ENCODE measurements around the gene CDK18.
A peak's percentile ranks its signal among the peaks of the same experiment; 100 is the strongest.

CDK18 gene

GRCh38 chr1:205537386-205538018, 33.0 kb downstream of the CDK18 start:
- no peak for DNase-seq (ENCODE audit: low spot score)

DNA sequence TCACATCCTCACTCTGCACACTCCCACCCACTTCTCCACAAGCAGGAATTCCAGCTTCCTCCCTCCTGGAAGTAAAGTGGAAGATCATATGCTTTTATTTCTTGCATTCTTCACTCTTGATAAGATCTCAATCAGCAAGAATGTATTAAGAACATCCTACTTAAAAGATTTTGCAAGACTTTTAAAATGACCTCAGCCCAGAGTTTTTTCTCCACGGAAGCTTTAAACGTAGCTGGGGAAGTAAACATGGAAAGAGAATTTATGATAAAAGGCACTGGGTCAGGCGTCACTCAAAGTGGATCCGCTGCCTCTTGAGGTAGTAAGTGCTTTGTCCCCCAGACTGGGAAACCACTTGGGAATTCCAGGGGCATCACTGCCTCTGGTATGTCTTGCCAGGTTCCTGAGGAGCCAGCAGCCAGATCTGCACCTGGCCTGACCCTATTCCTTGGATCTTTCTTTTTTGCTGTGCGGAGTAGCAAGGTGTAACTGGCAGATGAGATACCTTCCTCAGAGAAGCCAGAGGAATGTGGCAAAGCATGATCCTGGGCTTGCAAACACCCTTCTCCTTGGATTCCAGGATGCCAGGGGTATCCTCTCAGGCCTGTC, 33.9 kb downstream of the CDK18 start:
- no peak for DNase-seq (ENCODE audit: low spot score)

DNA sequence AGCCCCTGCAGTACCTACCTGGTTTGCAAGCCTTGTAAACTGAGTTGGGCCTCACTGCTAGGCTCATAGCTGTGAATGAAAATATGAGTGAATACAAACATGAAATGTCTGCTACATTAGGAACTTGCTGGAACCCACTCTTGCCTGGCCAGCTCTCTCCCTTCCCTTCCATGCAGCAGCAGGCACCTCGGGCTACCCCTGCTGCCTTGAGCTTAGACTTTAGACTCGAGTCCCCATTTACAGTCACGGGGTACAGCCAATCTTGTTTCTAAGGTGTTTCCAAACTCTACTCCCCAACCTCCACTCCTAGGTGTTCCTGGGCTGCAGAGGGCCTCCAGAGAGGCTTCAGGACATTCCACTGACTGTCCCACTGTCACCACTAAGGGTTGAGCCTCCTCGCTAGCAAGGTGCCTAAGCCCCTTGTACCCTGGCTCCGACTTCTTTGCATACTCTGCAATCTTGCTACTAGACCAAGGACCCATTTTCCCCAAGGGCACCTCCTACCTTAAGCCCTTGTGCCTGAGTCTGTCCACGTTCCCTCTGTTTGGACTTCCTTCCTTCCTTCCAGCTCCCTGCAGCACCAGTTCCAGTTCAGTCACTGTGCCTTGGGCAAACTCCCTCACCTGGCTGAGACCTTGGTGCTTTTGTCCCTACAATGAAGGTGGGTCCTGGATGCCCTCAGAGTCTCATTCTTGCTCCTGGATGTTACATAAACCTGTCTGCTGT, 36.9 kb downstream of the CDK18 start:
- DNase-seq (ENCODE audit: low spot score), result no peak

DNA sequence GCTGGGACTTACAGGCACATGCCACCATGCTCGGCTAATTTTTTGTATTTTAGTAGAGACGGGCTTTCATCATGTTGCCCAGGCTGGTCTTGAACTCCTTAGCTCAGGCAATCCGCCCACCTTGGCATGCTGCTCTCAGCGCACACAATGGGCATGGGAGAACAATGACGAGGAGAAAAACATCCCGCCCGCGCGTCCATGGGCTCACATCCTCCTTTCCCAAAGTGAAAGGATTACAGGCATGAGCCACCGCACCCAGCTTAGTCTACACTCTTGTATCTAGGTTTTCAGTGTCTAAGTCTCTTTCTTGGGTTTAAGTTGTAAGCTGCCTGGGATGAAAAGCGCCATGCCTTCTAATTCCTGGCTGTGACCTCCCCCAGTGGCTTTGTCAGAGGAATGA, 37.9 kb downstream of the CDK18 start:
- no peak for DNase-seq (ENCODE audit: low spot score)

GRCh38 chr1:205543351-205544301, 39.2 kb downstream of the CDK18 start:
- DNase-seq (ENCODE audit: low spot score), result no peak

GRCh38 chr1:205545001-205545919, 40.8 kb downstream of the CDK18 start:
- DNase-seq (ENCODE audit: low spot score), result no peak

GRCh38 chr1:205545991-205546390, 41.5 kb downstream of the CDK18 start:
- DNase-seq (ENCODE audit: low spot score), result no peak

DNA sequence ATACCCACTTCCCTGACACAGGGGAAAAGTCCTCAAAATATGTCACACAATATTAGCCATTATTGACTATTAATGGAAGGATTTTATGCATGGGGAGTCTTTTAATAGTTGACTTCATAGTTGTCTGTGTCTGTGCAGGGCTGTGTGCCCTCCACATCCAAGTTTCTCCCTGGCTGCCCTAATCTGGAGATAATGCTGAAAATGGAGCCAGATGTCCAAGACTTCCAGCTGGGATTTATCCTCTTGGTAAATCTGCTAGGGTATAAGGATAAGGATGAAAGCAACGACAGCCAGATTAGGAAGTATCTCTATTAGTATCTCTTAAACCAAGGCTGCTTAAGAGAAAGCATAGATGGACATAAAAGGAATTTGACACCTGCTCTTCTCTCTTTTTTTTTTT, 42.1 kb downstream of the CDK18 start:
- DNase-seq (ENCODE audit: low spot score), result no peak

- no peak for DNase-seq (ENCODE audit: low spot score)
These were observed 43.7 kb downstream of the CDK18 start for GRCh38 chr1:205547936-205548827.

DNA sequence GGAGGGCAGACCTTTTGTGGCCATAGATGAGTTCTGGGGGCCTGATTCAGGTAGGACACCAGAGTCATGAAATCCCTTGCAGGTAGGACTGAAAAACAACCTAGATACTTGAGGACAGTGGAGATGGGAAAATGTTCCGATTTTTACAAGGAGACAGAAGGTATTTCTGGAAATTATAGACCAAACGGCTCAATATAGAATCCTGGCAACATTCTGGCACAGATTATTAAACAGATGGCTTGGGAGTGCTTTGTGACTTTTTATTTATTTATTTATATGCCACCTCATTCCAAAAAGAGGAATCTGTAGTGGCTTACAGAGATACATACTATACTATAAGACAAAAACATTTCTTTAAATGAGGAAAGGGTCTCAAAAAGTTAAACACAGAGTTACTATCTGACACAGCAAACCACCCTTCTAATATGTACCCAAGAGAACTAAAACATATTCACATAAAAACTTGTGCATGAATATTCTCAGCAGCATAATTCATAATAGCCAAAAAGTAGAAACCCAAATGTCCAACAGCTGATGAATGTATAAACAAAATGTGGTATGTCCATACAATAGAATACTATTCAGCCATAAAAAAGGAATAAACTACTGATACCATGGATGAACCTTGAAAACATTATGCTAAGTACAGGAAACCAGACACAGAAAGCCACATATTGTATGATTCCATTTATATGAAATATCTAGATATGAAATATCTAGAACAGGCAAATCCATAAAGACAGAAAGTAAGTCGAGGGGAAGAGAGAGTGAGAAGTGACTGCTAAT, 49.8 kb downstream of the CDK18 start:
- DNase-seq (ENCODE audit: low spot score), result no peak

GRCh38 chr1:205561501-205562203, 57.2 kb downstream of the CDK18 start:
- no peak for DNase-seq (ENCODE audit: low spot score)

DNA sequence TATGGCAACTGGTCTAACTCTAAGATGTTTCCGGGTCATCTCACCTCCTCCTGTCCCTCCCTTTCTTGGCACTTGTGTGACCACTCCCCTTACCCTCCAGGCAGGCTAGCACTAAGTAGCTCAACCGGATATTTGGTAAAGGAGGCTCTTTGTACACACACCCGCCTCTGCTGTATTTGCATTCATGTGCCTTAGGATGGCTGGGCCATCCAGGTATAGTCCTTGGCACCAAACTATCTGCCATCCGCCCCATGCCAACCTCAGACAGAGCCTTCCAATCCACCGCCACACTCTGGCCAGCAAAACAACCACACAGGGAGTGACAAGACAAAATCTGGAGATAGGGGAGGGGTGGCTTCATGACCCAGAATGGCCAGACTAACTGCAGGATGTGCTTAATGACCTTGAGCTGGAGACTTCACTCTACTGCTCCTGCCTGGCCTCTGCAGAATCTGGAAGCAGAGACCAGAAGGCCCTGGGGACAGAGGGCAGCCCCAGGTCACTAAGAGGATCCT, 59.5 kb downstream of the CDK18 start:
- no peak for DNase-seq (ENCODE audit: low spot score)

DNA sequence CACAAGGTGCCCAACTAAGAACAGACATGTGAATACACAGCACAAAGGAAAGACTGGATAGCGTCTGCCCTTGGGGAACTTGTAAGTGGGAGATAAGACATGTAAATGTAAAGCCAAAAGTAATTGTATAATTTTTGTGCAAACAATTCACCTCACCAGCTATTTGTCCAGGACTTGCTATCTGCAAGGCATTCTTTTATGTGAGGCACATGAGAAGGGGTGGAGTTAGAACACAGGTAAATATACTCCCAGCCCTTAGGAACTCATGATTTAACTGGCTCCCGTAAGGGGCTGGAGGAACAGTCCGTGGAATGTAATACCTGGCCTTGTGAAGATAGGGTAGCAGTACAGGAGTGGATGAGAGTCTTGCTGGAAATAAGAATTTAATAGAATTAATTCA, 61.3 kb downstream of the CDK18 start:
- no peak for DNase-seq (ENCODE audit: low spot score)

DNA sequence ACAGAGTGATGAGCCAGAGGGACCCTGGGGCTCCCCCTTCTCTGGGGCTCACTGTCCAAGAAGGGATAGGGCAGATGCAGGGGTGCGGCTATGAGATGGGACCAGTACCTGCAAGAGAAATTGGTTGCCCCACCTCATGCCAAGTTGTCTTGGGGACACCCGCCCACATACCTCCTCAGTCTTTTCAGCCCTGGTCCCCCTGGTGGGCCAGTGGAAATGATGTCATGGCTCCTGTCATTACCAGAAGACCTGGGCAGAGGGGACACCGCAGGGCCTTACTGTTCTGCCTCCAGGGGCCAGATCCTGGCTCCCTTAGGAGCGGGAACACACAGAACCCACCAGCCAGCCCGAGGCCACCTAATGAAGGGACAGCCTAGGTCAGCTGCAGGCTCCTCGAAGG, 63.2 kb downstream of the CDK18 start:
- DNase-seq (ENCODE audit: low spot score), result no peak

GRCh38 chr1:205568135-205568468, 63.6 kb downstream of the CDK18 start:
- DNase-seq (ENCODE audit: low spot score), result no peak

DNA sequence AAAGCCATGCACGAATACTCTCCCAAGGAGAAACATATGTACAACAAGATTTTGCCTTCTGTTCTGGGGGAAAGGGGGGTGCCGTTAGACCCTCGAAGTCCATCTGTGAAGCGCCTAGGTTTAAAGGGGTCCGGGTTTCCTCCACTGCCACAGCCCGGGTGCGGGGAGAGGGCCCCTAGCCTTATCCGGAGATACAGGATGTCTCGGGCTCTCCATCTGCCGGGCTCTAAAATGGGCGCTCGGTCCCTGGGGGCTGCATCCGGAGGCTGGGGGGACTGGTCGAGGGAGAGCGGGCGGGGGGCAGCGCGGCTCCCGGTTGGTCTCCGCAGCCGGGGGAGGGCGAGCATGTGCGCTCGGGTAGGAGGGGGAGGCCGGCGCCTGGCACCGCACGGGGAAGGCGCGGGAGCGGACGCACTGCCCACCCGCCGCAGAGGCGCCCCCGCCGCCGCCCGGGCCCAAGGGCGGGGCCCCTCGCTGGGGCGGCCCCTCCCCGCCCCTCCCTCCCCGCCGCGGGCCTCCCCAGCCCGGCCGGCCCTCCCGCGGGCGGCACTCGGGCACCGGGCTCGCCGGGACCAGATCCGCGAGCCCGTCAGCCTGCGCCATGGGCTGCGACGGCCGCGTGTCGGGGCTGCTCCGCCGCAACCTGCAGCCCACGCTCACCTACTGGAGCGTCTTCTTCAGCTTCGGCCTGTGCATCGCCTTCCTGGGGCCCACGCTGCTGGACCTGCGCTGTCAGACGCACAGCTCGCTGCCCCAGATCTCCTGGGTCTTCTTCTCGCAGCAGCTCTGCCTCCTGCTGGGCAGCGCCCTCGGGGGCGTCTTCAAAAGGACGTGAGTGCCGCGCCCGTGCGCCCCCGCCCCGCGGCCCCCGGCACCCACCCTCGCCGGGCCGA, 64.2 kb downstream of the CDK18 start:
- peak; percentile 26 for DNase-seq (ENCODE audit: low spot score)

DNA sequence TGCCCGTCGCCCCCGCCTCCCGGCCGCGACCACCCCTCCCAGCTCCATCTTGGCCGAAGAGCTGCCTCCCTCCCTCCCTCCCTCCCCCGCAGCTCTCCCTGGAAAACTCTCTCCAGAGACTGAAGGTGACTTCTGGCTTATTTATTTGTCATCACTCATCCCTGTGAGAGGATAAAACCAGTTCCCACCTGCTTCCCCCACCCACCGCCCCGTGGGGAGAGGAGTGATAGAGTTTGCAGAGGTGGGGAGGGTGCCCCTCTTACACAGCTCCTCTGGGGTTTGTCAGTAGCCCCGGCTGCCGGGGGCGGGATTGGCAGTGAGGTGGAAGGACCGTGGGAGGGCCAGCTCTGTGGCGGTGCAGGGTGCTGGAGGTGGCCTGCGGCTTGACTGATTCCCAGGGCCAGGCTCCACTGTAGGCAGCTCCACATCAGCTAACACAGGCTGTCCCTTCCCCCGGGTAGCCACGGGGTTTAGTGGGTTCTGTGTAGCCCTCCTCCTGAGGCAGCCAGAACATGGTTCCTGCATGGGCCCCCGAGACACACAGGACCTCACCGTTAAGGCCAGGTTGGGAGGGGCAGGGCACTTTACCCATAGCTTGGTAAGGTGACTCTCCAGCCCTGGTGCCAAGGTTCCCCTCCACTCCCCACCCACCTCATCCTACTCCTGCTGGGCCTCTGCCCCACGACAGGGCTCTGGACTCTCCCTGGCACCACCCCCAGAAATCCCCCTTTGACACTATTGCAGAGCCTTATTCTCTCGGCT, 65.1 kb downstream of the CDK18 start:
- DNase-seq (ENCODE audit: low spot score), result no peak
